ENCODE data around the gene CBX3. TPM values are rescaled to one million over a fixed set of nuclear protein-coding genes. Genes with fewer than 3 reads are reported as not detected.

The CBX3 gene
- total RNA-seq, 2 experiments from 2014 or later, result 124 to 132 TPM

GRCh38 chr7:26199301-26200037 is 2.1 kb upstream of the CBX3 start:
- Mint-ChIP-seq H3K36me3 (ENCODE audit: low read depth) (peaks cover 74% of the 10 kb centered on the region), H3K27me3 (peaks cover 7% of the 10 kb centered on the region), H3K27ac (peak overlapping the region; percentile 99), H3K4me1 (ENCODE audit: low read depth) (peaks cover 54% of the 10 kb centered on the region), H3K4me3 (peak overlapping the region; percentile 92), H3K9me3 (no peaks in the 10 kb centered on the region)
- Histone ChIP-seq H3K9me3 (ENCODE audit: control insufficient read depth in 1 of 2, insufficient read depth in 1 of 2, low read length in 2 of 2) (no peaks in the 10 kb centered on the region), H3K27me3 (ENCODE audit: control insufficient read depth in 1 of 2, insufficient read depth in 2 of 2, low read length in 2 of 2) (no peaks in the 10 kb centered on the region), H3K27ac (ENCODE audit: low read depth in 1 of 2, low read length in 2 of 2) (peak overlapping the region; percentile 98), H3K36me3 (ENCODE audit: insufficient read depth, low read length) (peaks cover 39% of the 10 kb centered on the region), H3K4me3 (ENCODE audit: low read length) (peak overlapping the region; percentile 74), H3K4me1 (ENCODE audit: insufficient read depth, low read length) (peaks cover 22% of the 10 kb centered on the region)
- intact Hi-C loops (cut with DNase I, micrococcal nuclease), result loop anchor here (1.0 to 10.0 kb wide), 14 partner anchors 7 to 1627 kb away; partner anchors contain the start of genes HIBADH (in 1 of the 2), HOXA7 (in 1 of the 2), HOXA9 (in 1 of the 2) and PALS2 (in 1 of the 2)
- CTCF ChIA-PET, result interaction anchor here (0.9 to 3.7 kb wide), 12 partner anchors 11 to 980 kb away, joined by 3 to 18 read pairs (median 4); partner anchors contain the start of genes NFE2L3 and SNX10
- ATAC-seq (ENCODE audit: poor library complexity), result peak; percentile 12
- DNase-seq, result peak; percentile 52 to 87 (median 64)
- TF ChIP-seq, protein P1, sequence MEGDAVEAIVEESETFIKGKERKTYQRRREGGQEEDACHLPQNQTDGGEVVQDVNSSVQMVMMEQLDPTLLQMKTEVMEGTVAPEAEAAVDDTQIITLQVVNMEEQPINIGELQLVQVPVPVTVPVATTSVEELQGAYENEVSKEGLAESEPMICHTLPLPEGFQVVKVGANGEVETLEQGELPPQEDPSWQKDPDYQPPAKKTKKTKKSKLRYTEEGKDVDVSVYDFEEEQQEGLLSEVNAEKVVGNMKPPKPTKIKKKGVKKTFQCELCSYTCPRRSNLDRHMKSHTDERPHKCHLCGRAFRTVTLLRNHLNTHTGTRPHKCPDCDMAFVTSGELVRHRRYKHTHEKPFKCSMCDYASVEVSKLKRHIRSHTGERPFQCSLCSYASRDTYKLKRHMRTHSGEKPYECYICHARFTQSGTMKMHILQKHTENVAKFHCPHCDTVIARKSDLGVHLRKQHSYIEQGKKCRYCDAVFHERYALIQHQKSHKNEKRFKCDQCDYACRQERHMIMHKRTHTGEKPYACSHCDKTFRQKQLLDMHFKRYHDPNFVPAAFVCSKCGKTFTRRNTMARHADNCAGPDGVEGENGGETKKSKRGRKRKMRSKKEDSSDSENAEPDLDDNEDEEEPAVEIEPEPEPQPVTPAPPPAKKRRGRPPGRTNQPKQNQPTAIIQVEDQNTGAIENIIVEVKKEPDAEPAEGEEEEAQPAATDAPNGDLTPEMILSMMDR (IDR thresholded peaks at IDR 0.05), result no peak
- POLR2A ChIA-PET, result interaction anchor here (0.6 to 13.0 kb wide), 44 partner anchors 7 to 1463 kb away, joined by 3 to 183 read pairs (median 4); partner anchors contain the start of genes CYCS, HIBADH, NFE2L3 and SNX10

- Mint-ChIP-seq H3K4me1 (ENCODE audit: low read depth) (peaks cover 55% of the 10 kb centered on the region), H3K27me3 (peaks cover 7% of the 10 kb centered on the region), H3K9me3 (no peaks in the 10 kb centered on the region), H3K36me3 (ENCODE audit: low read depth) (peaks cover 73% of the 10 kb centered on the region), H3K27ac (peak overlapping the region; percentile 99), H3K4me3 (peak overlapping the region; percentile 92)
- Histone ChIP-seq H3K4me1 (ENCODE audit: insufficient read depth, low read length) (peaks cover 22% of the 10 kb centered on the region), H3K9me3 (ENCODE audit: control insufficient read depth in 1 of 2, insufficient read depth in 1 of 2, low read length in 2 of 2) (no peaks in the 10 kb centered on the region), H3K4me3 (ENCODE audit: low read length) (peak overlapping the region; percentile 74), H3K27me3 (ENCODE audit: control insufficient read depth in 1 of 2, insufficient read depth in 2 of 2, low read length in 2 of 2) (no peaks in the 10 kb centered on the region), H3K36me3 (ENCODE audit: insufficient read depth, low read length) (peaks cover 34% of the 10 kb centered on the region), H3K27ac (ENCODE audit: low read depth in 1 of 2, low read length in 2 of 2) (peak overlapping the region; percentile 98)
- POLR2A ChIA-PET, result interaction anchor here (0.6 to 13.0 kb wide), 41 partner anchors 7 to 1463 kb away, joined by 3 to 183 read pairs (median 4); partner anchors contain the start of genes CYCS, HIBADH, NFE2L3 and SNX10
- ATAC-seq (ENCODE audit: poor library complexity), result peak; percentile 28
- intact Hi-C loops (cut with DNase I, micrococcal nuclease), result loop anchor here (1.0 to 10.0 kb wide), 9 partner anchors 8 to 1628 kb away; partner anchors contain the start of genes HIBADH (in 1 of the 2), HOXA7 (in 1 of the 2) and PALS2 (in 1 of the 2)
- CTCF ChIA-PET, result interaction anchor here (1.2 to 3.4 kb wide), 7 partner anchors 26 to 980 kb away, joined by 3 to 18 read pairs (median 4); partner anchors contain the start of genes NFE2L3 and SNX10
- TF ChIP-seq, protein P1 (IDR thresholded peaks at IDR 0.05), result no peak
- peak; percentile 62 to 89 (median 74) for DNase-seq
Observed at GRCh38 chr7:26200038-26200443, 1.5 kb upstream of the CBX3 start.

GRCh38 chr7:26200444-26201246 is 900 bp upstream of the CBX3 start, which contains the start of gene HNRNPA2B1:
TSS of gene HNRNPA2B1 (minus strand) at chr7:26200746. CDS start at chr7:26200577, 169 bp downstream.
- intact Hi-C loops (cut with DNase I, micrococcal nuclease), result loop anchor here (1.0 to 10.0 kb wide), 9 partner anchors 8 to 1628 kb away; partner anchors contain the start of genes HIBADH (in 1 of the 2), HOXA7 (in 1 of the 2) and PALS2 (in 1 of the 2)
- peak within 1 kb of the TSS; percentile 98 for H3K27ac ChIP-seq (ENCODE audit: low read depth in 1 of 2, low read length in 2 of 2)
- ATAC-seq (ENCODE audit: poor library complexity) (peak; percentile 72), DNase-seq (peak; percentile 95 to 99 (median 98))
- peak within 1 kb of the TSS; percentile 99 for H3K27ac Mint-ChIP-seq
- peaks cover 30% of the 10 kb centered on the region for H3K36me3 ChIP-seq (ENCODE audit: insufficient read depth, low read length)
- H3K27me3 ChIP-seq (ENCODE audit: control insufficient read depth in 1 of 2, insufficient read depth in 2 of 2, low read length in 2 of 2), result no peaks in the 10 kb centered on the region
- H3K27me3 Mint-ChIP-seq, result peaks cover 7% of the 10 kb centered on the region
- TF ChIP-seq, protein P1 (IDR thresholded peaks at IDR 0.05), result no peak
- H3K9me3 ChIP-seq (ENCODE audit: control insufficient read depth in 1 of 2, insufficient read depth in 1 of 2, low read length in 2 of 2), result no peaks in the 10 kb centered on the region
- H3K4me3 ChIP-seq (ENCODE audit: low read length), result peak within 1 kb of the TSS; percentile 74
- H3K4me3 Mint-ChIP-seq, result peak within 1 kb of the TSS; percentile 92
- H3K9me3 Mint-ChIP-seq, result no peaks in the 10 kb centered on the region
- peaks cover 73% of the 10 kb centered on the region for H3K36me3 Mint-ChIP-seq (ENCODE audit: low read depth)
- peaks cover 22% of the 10 kb centered on the region for H3K4me1 ChIP-seq (ENCODE audit: insufficient read depth, low read length)
- peaks cover 55% of the 10 kb centered on the region for H3K4me1 Mint-ChIP-seq (ENCODE audit: low read depth)
- ChIA-PET CTCF (interaction anchor here (1.2 to 2.7 kb wide), 5 partner anchors 49 to 979 kb away, joined by 3 to 7 read pairs (median 4); partner anchors contain the start of genes NFE2L3 and SNX10), POLR2A (interaction anchor here (0.6 to 13.0 kb wide), 52 partner anchors 8 to 1540 kb away, joined by 3 to 183 read pairs (median 4); partner anchors contain the start of genes CYCS, HIBADH, NFE2L3 and SNX10)
